ENCODE measurements around the gene PIGS.
"Not testable (repeated sequence)": the region's sequence is repeated elsewhere in the genome, so short reads cannot be mapped to it uniquely, and the experiment has no call there.

The PIGS gene

DNA sequence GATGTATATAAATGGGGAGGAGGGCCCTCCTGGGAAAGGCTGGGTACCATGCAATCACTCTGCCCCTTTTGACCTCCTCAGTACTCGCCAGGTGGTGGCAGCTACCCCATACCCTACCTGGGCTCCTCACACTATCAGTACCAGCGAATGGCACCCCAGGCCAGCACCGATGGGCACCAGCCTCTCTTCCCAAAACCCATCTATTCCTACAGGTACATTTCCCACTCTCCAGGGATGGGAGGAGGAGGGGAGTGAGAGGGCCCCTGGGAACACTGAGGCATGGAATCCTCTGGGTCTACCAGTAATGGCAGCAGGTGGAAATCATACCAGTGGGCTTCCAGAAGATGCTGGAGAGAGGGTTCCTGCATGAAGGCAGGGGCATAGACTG is 42.3 kb downstream of the PIGS start:
- DNase-seq (ENCODE audit: low read depth): no peak

DNA sequence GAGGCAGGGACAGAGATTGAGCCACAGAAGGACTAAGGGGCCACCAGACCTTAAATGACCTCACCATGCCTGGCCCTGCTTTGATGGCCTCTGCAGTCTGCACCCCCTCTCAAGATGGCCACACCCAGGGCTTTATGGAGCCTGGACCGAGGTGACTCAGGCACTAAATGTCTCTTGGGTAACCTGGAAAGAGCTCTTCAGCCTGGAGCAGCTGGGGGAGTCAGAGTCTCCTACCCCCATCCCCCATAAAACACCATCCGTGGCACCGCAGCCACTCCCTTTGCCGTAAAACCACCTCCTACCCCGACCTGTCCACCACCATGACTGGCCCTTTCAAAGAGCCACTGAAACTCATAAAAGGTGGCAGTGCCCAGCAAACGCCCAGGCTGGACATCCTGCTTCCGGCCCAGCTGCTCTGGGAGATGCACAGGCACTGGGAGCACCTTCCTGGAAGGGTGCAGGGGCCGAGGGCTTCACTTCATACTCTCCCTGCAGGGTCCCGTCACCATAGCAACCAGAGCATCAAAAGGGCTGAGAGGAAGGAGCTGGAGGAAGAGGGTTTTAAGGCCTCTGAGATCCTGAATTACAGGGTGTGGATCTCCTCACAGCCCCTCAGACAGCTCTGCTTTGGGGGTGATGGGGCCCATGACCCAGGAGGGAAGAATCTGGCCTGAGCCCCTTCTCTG is 42.9 kb downstream of the PIGS start:
- peak; percentile 56 for DNase-seq (ENCODE audit: low read depth)

DNA sequence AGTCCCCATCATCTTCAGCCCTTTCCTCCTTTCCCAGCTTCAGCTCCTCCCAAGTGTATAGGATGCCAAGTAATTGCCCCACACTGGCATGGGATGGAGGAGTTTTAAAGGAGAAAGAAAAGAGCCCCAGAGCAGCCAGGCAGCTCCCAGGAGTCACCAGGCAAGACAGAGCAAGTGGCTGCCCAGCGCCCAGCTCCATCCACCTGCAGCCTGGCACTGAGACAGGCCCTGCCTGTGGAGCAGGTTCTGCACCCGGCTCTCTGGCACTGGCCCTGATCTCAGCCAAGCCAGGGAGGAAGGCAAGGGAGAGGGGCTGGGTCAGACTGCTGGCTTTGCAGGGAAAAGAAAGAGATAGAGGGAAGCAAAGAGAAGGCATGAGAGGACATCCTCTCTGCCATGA is 43.5 kb downstream of the PIGS start:
- DNase-seq (ENCODE audit: low read depth): no peak

DNA sequence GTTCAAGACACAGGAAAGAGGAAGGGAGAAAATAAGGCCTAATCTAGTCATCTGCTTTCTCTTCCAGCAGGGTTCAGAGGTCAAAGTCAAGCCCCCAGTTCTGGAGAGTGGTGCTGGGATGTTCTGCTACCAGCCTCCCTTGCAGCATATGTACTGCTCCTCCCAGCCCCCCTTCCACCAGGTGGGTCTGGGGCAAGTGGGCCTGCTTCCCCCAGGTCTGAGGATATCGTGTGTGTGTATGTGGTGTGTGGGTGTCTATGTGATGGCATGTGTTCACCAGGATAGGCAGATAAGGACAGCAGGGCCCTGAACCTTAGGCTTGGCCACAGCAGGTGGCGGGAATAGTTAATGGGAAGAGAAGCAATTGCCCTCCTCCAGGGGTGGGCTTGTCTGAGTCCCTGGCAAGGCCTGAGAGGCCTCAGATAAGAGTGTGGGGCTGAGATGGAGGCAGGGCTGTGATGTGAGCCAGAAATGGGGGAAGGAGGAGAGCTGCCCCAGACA is 44.1 kb downstream of the PIGS start:
- no peak for DNase-seq (ENCODE audit: low read depth)

DNA sequence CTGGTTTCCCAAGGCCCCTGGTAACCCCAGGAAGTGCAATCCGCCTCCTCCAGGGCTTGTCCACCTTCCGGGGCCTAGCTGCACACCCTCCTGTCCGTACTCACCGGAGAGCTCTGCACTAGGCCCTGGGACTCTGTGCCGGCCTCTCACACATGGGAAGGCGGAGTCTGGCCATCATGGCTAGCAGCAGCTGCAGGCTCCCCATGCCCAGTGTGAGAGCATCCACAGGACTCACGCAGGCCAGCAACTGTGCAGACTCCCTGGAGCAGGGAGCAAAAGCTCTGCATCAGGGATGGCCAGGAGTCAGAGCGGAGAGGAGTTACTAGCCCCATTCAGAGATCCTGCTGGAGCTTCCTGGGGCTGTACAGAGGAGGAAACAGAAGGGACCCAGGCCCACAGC is 44.9 kb downstream of the PIGS start:
- DNase-seq (ENCODE audit: low read depth): no peak

DNA sequence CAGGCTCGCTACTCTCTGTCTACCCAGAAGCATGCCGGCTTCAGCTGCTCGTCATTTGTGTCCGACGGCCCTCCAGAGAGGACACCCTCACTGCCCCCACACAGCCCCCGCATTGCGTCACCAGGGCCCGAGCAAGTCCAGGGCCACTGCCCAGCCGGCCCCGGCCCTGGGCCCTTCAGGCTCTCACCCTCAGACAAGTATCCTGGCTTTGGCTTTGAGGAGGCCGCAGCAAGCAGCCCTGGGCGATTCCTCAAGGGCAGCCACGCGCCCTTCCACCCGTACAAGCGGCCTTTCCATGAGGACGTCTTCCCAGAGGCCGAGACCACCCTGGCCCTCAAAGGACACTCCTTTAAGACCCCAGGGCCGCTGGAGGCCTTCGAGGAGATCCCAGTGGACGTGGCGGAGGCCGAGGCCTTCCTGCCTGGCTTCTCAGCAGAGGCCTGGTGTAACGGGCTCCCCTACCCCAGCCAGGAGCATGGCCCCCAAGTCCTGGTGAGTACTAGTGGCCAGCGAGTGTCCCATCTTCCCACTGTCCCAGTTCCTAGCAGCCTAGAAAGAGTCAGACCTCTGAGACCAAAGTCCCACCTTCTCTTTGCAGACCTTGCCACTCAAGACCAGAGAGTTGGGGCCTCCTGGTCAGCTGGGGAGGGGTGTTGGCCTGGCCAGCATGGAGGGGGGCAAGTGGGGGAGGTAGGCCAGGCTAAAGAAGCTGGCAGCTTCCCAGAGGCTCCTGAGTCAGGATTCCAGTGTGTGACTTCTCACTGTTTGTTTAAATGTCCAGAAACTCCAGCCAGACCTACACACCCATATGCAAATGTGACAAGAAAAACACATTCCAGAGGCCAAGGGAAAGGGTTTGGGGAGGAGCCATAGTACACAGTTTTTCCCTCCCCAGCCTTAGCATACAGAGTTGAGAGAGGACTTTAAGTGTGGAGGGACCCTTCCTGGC is 46.6 kb downstream of the PIGS start:
- DNase-seq (ENCODE audit: low read depth): peak; percentile 88

DNA sequence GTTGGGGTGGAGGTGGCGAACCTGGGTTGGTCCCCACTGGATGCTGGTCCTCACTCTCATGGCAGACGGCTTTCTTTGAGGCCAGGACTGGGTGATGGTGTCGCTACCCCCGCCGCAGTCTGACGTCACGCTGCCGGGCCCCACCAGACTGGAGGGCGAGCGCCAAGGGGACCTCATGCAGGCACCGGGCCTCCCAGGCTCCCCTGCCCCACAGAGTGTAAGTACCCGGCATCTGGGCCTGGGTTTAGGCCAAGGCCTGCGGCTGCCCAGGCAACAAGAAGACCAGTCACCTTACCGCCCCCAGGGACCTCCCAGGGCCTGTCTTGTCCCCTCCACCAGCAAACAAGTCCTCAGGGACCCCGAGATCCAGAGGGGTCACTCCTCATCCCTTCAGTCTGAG is 47.4 kb downstream of the PIGS start:
- DNase-seq (ENCODE audit: low read depth): no peak

DNA sequence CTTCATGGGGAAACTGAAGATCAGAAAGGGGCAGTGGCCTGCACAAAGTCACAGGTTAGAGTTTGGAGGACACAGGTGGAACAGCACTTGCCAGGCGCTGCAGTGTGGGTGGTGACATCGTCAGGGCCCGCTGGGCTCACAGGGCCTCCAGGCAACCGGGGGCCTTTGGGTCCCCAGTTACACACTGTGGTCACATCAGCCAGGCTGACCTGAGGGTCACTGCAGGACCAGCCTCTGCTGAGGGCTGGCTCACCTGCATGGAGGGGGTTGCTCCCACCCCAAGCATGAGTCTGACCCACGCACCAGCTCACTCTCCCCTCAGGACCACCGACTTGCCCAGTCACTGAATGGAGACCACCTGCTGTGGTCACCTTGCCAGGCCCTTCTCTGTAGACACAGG is 48.1 kb downstream of the PIGS start:
- DNase-seq (ENCODE audit: low read depth): no peak

DNA sequence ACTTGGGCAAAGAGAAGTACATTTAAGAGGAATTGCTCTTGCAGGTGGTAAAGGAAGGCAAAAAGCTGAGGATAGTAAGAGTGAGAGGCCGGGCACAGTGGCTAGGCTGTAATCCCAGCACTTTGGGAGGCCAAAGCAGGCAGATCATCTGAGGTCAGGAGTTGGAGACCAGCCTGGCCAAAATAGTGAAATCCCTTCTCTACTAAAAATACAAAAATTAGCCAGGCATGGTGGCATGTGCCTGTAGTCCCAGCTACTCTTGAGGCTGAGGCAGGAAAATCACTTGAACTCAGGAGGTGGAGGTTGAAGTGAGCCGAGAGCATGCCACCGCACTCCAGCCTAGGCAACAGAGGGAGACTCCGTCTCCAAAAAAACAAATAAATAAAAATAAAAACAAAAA is 49.0 kb downstream of the PIGS start:
- not testable (repeated sequence) for DNase-seq (ENCODE audit: low read depth)

DNA sequence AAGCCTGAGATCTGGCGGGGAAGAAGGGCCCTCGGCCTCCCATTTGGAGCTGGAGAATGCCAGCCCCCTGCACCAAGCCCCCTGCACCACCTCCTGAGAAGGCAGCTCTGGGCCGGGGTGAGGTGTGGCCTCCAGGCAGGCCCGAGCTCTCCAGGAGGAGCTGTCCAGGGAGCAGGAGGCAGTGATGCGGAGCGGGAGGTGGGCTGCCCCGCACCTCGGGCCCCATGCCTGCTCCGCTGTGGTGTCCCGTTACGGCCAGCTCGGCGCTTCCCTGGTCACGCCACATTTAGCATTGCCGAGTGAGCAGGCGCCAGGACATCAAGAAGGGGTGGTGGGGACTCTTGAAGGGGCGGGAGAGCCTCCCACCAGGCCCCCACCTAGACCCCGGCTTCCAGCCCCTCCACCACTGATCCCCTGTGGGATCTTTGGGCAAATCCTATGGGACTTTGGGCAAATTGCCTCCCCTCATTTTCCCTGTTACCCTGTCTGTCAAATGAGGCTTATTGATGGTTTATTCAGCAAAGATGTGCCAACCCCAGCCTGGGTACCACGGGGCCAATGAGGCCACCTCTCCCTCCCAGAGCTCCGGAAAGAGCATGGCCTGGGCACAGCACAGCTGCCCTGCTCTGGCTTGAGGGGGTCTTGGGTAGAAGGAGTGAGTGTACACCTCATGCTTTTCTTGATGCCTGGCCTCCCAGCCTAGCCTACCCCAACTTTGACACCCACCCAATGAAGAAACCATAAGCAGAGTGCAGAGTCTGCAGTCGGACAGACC is 49.8 kb downstream of the PIGS start:
- no peak for DNase-seq (ENCODE audit: low read depth)

DNA sequence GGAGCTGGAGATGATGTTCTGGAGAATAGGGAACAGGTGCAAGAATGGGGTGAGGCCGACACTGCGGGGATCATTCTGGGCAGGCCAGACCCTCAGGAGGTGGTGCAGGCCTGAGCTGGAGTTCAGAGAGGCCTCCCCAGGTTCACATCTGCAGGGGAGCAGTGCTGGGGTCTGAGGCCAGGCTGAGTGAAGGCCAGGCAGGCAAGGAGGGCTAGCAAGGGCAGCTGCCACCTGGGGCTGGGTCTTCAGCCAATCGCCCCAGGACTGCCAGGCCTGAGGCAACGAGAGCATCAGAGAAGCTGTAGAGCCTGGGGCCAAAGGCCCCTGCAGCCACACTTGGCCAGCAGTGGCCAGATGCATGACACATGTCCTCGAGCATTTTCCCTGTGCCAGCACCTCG is 50.6 kb downstream of the PIGS start:
- no peak for DNase-seq (ENCODE audit: low read depth)

DNA sequence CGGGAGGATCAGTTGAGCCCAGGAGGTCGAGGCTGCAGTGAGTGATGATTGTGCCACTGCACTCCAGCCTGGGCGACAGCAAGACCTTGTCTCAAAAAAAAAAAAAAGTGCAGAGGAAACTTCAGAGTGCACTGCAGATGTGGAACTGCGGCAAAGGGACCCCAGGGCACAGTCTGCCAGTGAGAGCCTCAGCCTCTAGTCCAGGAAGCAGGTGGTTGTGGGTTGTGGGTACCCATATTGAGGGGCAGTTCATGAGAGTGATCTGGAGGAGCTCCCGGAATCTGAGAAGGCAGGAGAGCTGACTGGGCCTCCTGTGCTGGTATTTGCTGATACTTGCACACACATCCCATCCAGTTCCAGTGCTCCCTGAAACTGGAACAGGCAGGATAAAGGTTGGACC is 52.1 kb downstream of the PIGS start:
- DNase-seq (ENCODE audit: low read depth): no peak

DNA sequence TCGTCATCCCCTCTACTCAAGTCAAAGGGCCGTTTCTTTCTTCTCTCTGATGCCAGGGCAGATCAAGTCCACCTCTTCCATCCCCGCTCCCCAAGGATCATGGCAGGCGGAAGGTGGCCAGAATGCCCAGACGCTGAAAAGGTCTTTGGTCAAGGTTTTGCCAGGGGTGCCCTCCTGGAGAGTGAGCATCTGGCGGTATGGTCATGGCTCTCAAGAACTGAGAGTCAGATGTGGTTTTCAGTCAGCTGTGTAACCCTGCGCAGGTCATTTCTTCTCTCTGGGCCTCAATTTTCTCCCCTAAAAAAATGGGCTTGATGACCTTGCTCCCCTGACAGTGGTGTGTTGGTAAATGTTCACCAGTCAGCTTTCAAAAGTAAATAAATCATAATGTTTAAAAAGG is 52.7 kb downstream of the PIGS start:
- no peak for DNase-seq (ENCODE audit: low read depth)

DNA sequence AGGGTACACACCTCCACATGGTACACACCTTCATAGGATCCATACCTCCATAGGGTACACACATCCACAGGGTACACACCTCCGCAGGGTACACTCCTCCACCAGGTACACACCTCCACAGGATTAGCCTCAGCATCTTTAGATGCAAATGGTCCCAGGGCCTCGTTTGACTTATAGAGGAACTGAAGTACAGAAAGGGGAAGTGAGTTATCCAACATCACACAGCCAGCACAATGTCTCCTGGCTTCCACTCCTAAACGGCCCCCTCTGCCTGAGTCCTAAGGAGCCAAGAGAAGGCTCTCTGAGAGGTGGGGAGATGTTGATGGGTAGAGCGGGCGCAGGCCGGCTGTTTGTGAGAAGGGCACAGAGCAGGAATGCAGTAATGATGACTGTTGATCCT is 53.2 kb downstream of the PIGS start:
- no peak for DNase-seq (ENCODE audit: low read depth)

DNA sequence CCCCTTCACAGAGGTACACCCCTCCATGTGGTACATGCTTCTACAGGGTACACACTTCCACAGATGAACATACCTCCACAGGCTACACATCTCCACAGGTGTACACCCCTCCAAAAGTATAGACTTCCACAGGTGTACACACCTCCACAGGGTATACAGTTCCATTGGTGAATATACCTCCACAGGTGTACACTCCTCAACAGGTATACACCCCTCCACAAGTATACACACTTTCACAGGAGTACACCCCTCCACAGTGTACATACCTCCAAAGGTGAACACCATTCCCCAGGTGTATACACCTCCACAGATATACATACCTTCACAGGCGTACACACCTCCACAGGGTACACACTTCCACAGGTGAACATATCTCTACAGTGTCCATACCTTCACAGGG is 55.8 kb downstream of the PIGS start:
- no peak for DNase-seq (ENCODE audit: low read depth)

DNA sequence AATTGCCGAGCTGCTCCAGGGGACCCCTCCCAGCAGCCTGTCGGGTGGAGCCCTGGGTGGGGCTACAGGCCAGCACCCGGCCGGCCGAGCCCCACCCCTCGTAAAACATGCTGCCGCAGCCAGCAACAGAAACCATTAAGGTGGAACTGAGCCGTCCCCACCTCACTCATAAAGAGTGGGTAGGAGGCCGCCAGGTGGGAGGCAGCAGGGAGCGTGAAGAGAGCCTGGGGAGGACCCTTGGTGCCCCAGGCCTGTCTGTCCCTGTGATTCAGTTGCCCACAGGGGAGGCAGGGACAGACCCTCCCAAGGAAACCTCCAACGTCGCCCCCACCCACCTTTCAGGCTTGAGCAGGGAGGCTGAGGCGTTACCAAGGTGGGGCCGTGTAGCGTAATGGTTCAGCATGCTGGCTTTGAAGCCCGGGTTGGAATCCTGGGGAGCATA is 56.7 kb downstream of the PIGS start:
- DNase-seq (ENCODE audit: low read depth): no peak

DNA sequence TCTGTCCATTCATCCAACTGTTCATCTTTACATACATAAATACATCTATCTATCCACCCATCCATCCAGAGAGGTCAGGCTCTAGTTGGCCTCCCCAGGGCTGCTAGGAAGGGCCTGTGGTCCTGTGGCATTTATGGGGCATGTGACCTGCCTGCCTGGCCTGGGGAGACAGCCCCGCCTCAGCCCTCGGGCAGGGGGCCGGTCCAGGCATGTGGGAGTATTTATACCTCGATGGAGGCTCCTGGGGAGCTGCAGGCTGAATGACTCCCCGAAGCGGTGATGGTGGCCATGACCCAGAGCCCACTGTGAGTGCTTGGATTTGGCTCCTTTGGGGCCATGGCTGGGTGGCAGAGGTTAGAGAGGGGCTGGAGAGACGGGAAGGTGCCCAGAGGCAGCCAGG is 57.8 kb downstream of the PIGS start:
- DNase-seq (ENCODE audit: low read depth): no peak

DNA sequence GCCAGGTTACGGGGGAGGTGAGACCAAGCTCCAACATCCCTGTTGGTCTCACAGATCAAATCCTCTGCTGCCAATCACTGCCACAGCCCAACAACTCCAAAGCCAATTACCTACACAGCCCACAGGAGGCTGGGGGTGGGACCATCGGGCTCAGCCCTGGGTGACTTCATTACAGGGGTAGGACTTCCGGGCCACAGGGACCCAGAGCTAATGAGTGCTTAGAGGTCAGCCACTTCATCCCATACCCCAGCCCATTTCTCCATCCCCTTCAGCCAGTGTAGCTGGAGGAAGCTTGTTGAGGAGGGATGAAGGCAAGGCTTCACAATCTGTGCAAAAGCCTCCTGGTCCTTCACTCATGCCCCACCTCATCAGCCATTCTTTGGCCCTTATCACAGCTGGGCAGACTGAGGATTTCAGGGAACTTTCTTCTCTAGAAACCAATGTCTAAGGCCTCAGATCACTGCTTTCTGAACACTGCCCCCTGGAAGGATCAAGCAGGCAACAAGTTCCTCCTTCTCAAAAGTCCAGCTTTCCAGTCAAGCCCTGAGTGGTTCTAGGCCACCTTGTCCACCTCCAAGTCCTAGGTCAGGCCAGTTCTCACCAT is 59.4 kb downstream of the PIGS start:
- DNase-seq (ENCODE audit: low read depth): no peak

DNA sequence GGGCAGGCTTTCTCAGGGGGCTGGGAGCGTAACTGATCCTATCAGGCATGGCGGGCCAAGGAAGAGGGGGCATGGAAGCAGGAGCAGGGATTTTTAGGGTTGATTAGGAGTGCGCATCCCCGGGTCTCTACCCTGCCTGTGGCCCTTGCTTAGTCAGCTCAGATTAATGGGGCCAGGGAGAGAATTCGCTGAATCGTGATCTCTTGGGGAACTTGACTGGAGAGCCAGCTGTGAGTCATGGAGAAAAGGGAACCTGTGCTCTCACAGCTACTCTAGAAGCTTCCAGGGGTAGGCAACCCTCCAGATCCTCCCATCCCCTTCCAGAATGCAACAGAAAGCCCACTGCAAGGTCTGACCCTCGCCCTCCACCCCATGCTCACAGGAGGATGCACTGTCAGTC is 61.5 kb downstream of the PIGS start:
- no peak for DNase-seq (ENCODE audit: low read depth)

DNA sequence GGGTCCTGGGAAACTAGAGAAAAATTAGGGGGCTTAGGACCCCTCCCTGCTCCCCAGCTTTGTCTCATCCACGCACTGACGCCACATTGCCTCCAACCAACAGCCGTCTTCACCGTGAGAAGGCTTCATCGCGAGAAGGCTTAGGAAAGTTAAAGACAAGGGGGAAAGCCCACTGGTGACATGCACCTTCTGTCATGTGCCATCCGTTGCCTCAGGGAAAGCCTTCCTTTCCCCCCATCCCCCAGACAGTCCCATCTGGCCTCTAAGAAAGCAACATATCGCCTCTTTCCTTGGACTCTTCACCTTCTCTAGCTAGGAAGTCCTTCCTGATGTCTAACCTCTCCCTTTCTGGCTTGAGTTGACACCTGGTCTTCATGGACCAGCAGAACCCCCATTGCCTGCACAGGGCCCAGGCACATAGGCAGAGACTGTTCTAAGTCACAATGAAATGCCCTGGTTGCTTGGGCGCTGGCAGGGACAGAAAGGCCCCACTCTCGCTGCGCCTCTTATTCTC is 63.1 kb downstream of the PIGS start:
- DNase-seq (ENCODE audit: low read depth): no peak

DNA sequence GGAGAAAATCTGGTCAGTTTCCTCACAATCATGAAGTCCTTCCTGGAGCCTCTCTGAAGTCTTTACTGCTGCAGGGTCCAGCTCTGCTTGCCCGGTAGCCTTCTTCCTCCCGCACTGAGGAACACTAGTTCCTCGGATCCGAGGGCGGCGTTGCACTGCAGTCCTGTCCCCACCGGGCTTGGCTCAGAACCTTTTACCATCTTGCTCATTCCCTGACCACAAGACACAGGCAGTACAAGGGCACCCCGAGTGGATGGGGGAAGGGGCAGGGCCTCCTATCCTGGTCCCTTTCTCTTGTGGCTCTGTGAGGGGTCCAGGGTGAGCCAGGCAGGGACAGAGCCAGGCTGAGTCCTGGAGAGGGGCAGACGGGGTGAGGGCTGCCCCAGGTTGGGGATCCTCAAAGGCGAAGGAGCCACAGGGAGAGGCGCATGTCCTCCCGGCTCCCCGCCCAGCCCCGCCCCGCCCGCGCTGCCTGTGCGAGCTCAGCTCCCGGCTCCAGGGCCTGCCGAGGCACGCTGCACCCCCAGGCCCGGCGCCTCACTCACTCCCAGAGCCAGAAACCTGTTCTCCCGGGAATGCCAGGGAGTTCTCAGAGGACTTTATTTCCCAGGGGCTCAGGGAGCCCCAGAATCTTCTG is 63.6 kb downstream of the PIGS start:
- no peak for DNase-seq (ENCODE audit: low read depth)
